GM19463 (cell line): ENCODE data around the gene GAP43.

Source experiments
- ATAC-seq: cut with Tn5 transposase; IDR thresholded peaks from one replicate; pipeline ENCODE4 v1.9.1; 2021; ENCODE audit warnings: mild to moderate bottlenecking, moderate library complexity; ENCODE audit not compliant: unreplicated experiment

GAP43 gene, protein sequence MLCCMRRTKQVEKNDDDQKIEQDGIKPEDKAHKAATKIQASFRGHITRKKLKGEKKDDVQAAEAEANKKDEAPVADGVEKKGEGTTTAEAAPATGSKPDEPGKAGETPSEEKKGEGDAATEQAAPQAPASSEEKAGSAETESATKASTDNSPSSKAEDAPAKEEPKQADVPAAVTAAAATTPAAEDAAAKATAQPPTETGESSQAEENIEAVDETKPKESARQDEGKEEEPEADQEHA

DNA sequence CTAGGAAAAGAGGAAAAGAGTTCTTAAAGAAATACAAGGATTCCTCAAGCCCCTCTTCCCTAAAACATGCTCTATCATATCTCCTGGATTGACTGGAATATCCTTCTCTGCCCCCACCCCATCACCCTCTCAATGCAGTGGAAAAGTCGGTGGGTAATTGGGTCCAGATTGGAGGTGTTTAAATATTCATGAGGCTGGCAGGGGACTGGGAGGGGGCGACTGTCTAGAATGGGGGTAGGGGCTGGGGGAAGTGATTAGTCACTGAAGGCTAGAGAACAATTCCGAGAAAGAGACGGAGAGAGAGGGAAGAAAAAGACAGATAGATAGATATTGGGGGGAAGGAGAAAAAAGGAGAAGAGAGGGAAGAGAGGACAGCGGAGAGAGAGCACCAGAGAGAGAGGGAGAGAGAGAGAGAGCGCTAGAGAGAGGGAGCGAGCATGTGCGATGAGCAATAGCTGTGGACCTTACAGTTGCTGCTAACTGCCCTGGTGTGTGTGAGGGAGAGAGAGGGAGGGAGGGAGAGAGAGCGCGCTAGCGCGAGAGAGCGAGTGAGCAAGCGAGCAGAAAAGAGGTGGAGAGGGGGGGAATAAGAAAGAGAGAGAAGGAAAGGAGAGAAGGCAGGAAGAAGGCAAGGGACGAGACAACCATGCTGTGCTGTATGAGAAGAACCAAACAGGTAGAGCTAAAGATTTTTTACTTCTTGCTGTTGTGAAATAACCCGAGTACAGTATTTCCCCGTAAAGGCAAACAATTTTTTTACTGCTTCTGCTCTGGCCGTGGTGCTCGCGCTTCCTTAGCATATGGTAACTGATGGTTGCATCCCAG, at the start of gene GAP43:
Gene GAP43, plus strand, starts transcription at position 467 of the 825 bp plus-strand sequence. Its CDS starts 180 bp downstream, at position 647.
- ATAC-seq, result no peak

DNA sequence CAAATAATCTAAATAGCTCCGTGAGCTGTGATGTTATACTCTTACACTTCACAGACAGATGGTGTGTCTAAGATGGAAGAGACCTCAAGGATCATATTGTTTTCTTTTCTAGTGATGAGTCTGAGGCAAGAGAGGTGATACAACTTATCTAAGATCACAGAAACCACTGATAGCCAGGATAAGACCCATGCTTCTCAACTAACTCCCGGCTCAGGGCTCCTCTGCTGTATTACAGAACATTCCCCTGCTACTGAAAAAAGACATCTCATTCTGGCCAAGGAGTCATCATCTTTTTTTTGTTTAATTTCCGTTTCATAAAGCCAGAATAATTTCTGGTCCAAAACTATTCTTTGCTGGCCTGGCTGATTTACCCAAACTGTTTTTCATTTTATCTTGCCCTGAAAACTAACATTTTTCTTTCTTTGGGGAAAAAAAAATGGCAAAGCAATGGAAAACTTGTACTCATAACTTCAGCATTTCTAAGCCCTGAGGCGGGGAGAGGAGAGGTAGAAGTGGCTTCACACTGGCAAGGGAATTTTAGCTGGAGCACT, 46.9 kb upstream of the GAP43 start:
- no peak for ATAC-seq

GRCh38 chr3:115577000-115577399, 46.3 kb upstream of the GAP43 start:
- ATAC-seq, result no peak

DNA sequence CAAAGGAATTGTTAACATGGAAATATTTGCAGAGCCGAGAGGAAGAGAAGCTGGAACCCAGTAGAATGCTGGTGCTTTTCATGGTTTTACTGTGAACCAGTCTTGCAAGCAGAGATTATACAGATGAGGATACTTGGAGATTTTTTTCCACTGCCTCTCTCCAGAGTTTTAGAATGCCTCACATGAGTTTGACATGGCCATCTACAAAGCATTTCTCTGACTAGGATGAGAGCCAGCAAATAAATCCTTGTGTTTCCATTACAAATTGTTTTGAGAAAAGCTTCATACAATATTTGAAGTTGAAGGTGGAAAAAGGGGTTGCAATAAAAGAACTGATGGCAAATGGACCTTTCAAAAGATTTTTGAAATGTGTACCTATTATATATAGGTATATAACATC, 45.0 kb upstream of the GAP43 start:
- no peak for ATAC-seq

- no peak for ATAC-seq
Measured at GRCh38 chr3:115580566-115580965, 42.7 kb upstream of the GAP43 start.

- ATAC-seq, result no peak
Measured at GRCh38 chr3:115581362-115582135, 41.8 kb upstream of the GAP43 start.

GRCh38 chr3:115588201-115589115, 34.9 kb upstream of the GAP43 start:
- ATAC-seq, result no peak

DNA sequence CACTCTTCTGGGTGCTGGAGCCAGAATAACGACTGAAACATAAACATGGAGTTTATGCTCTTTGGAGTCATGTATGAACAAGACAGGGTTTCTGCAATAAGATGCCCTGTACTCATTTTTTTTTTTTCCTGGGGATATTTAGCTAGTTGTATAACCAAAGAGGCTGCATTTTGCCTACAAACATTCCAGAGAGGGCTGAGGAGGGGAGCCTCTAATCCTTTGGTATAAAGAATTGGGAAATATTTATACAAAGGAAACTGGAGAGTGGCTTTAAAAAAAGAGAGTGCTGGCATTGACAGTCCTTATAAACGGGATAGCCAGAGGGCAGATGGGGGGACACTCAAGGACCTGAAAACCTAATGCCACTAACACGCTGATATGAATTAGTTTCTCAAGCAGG, 32.4 kb upstream of the GAP43 start:
- no peak for ATAC-seq

GRCh38 chr3:115595611-115596275, 27.6 kb upstream of the GAP43 start:
- no peak for ATAC-seq

- ATAC-seq, result no peak
Measured at GRCh38 chr3:115598216-115598615, 25.1 kb upstream of the GAP43 start.

DNA sequence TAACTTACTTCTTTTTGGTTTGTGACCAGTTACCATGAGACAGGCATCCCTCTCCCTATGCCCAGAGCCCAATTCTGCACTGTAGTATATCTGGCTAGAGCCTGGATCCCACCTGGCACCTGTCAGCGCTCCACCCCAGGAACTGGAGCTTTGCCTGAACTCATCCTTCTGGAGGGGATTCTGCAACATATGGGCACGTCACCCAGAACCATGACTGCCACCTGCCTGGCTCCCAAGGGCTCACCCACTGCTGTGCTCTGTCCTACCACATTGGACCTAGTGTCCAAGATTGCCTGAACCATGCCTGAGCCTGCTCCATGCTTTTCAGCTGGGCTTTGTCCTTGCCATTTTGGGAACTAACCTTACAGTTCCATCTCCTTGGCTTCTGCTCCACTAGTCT, 21.1 kb upstream of the GAP43 start:
- ATAC-seq, result no peak

- ATAC-seq, result no peak
Measured at GRCh38 chr3:115611630-115612029, 11.7 kb upstream of the GAP43 start.

- no peak for ATAC-seq
Measured at GRCh38 chr3:115615001-115615814, 8.1 kb upstream of the GAP43 start.

DNA sequence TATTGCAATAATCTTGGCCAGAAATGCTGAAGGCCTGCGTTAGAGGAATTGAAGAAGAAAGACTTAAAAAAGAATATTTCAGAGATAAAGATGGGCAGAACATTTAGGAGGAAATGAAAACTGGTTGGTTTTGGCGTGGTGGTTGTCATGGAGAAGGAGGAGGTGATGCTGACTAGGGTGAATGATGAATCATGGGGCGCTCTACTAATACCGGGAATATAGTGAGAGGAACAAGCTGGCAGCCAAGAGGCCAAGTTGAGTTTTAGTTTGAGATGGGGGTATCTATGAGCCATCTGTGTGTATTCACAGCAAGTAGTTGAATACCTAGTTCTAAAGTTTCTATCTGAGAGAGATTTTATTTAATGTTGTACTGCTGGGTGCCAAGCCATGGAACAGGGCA, 6.8 kb upstream of the GAP43 start:
- ATAC-seq, result peak; percentile 81

DNA sequence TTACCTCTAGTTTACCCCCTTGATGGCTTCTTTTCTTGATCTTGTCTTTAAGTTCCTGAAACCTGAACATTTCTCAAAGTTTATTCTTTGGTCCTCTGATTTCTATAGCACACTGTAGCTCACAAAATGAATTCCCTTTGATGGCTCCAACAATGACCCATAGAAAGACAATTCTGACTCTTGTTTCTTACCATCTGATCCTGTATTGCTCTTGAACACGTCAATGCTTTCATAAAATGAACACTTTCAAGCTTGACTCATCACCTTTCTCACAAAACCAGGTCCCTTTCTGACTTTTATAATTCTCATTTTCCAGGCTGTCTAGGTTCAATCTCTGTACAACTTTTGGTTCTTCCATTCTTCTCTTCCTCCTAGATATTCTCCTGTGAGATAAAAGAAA, 5.7 kb upstream of the GAP43 start:
- ATAC-seq, result no peak

- no peak for ATAC-seq
Measured at GRCh38 chr3:115624029-115624741, 875 bp downstream of the GAP43 start.

GRCh38 chr3:115624901-115625300, 1.6 kb downstream of the GAP43 start:
- no peak for ATAC-seq

DNA sequence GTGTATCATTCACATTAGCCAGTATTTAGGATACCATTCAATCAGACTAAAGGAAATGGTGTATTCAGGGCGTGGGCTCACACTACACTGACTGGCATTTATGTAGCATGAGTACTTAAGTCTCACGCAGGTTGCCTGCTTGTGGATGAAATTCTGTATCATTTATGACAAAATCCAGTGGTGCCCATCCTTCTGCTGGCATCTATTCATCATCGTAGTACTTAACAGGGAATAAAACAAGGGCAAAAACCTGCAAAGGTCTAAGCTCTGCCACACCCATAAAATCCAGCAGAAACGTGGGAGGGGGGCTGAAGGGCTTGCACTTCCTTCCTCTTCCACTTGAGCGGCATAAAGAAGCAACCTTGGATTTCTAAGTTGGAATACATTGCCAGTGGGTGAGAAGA, 2.7 kb downstream of the GAP43 start:
- no peak for ATAC-seq
